Uterine smooth muscle cell (primary cell): ENCODE measurements around the gene STARD10. TPM values are rescaled to one million over a fixed set of nuclear protein-coding genes. Genes with fewer than 3 reads are reported as not detected.

Experiments
- total RNA-seq: library from RNA; depleted of rRNA; stranded (reverse); fragments of >200 nt; gene quantifications from 2 replicates; pipeline ENCODE4 v1.2.3, GENCODE V29; 2014

The STARD10 gene, protein sequence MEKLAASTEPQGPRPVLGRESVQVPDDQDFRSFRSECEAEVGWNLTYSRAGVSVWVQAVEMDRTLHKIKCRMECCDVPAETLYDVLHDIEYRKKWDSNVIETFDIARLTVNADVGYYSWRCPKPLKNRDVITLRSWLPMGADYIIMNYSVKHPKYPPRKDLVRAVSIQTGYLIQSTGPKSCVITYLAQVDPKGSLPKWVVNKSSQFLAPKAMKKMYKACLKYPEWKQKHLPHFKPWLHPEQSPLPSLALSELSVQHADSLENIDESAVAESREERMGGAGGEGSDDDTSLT
- total RNA-seq: 13.6 and 25.2 TPM in 2 replicates

DNA sequence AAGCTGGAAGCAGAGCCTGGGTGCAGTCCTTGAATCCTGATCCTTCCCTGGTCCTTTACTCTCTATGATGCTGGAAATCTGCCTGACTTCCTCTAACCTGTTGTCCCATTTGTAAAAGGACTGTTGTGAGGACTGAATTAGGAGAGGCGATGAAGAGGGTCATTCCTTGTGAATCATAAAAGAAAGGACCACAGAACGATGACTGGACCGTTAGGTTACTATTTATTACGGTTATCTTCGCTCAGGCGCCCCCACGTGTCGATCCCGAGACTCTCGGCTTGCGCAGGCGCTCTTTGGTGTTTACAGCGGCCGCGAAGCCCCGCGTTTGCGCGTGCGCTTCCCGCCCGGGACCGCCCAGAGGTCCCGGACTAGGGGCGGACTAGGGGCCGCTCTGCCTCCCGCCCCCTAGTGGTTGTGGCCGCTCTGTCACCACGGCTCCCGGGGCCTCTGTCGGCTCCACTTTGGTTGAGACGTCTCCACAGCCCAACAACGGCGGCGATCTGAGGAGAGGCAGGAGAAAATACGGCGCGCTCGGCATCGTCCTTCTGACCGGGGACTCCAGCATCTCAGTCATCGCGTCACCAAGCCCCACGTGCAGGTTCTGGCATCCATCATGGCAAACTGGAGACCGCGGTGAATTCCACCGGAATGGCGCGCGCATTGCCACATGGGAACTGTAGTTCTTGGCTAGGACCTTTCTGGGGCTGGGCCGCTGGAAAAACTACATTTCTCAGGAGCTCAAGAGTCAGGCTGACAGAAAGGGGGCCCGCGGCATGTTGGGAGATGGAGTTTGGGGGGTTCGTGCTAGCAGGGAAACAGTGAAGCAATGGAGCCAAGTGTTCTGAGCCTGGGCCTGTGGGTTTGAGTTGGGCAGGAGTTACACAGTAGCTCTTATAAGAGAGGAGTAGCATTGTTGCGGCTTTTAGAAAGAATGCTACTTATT lies at the start of gene STARD10:
TSS of gene STARD10 (minus strand) at position 623 of the 943 bp plus-strand sequence. CDS start 12,866 bp downstream, outside the sequence.

DNA sequence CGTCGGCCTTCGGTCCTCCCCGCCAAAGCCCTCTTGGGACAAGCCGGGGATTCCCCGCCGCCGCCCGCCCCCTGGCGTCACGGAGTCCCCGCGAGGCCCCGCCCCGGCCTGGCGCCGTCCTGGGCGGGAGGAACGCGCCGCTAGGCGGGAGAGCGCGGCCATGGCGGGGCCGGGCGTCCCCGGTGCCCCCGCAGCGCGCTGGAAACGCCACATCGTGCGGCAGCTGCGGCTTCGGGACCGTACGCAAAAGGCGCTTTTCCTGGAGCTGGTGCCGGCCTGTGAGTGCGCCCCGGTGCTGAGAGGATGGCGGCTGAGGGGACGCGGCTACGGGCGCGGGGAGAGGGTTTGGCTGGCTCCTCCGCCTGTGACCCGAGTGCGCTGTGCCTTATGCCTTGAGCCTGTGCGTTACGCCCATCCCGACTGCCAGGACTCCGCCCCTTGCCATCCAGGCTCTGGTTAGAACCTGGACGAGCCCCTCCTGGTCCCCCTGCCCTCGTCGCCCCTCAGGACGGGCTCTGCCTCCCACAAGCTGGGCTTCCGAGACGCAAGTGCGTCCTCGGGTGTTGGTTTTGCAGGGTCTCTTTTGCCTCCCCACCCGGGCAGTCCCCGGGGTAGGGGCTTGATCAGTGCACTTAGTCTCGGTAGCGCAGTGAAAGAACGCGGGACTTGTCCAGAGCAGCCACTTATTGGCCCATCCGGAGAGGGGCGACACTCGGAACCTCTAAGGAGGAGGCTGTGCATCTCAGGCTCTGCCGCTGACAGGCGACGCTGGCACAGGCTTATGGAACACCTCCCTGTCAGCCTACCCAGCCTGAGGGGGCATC lies 20.7 kb upstream of the STARD10 start, which contains the start of gene ATG16L2:
TSS of gene ATG16L2 (plus strand) at position 126 of the 824 bp plus-strand sequence. CDS start at position 161, 35 bp downstream.

DNA sequence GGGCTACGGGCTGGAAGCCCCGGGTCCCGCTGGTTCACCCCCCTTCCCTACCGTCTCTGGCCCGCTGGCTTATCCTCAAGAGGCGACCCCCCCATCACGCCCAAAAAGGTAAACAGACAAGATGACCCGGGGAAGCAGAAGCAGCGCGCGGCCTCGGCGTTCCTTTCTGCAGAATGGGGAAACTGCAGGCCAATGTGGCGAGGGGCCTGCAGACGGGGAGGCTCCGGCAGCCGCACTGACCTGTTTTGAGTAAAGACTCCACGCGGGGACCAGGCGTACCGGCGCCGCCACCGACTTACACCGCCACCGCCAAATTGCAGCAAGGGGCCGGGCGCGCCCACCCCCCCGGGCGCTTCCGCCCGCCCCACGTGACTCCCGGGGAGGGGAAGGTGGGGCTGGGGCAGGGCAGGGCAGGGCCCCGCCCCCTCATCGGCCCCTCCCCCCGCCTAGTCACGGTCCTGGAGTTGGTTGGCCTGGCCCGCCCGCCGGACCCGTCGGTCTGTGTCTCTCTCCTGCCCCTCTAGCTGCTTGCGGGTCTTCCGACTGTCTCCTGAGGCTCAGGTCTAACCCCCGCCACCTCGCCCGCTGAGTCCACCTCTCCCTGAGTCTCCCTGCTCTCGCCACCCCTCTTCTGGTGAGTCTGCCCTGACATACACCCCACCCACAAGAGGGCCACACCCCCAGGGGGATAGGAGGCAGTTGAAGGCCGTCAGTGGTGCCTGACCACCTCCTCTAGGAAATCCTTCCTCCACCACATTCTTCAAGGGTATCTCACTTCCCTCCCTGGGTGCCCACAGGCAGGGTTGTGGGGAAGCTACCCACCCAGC lies 41.5 kb downstream of the STARD10 start, which contains the start of gene ARAP1:
TSS of gene ARAP1 (minus strand) at position 321 of the 827 bp plus-strand sequence. CDS start 25,280 bp downstream, outside the sequence.

Other genes starting within 250 kb of the STARD10 start
- 0.50 and 0.77 TPM in 2 replicates for gene PDE2A, start 119.6 kb downstream of the STARD10 start, total RNA-seq
- 101 and 140 TPM in 2 replicates for gene ARAP1, start 41.6 kb downstream of the STARD10 start, total RNA-seq
- gene ATG16L2, start 20.4 kb upstream of the STARD10 start, total RNA-seq: 9.0 and 10.1 TPM in 2 replicates